ENCODE results near the gene LRRC74A. TPM values are rescaled to one million over a fixed set of nuclear protein-coding genes. Genes with fewer than 3 reads are reported as not detected.

The LRRC74A gene
- total and polyA plus RNA-seq, 10 of the 15 experiments (the other 5 are each of a cell fraction or from before 2014, with no cell fraction given) = not detected

DNA sequence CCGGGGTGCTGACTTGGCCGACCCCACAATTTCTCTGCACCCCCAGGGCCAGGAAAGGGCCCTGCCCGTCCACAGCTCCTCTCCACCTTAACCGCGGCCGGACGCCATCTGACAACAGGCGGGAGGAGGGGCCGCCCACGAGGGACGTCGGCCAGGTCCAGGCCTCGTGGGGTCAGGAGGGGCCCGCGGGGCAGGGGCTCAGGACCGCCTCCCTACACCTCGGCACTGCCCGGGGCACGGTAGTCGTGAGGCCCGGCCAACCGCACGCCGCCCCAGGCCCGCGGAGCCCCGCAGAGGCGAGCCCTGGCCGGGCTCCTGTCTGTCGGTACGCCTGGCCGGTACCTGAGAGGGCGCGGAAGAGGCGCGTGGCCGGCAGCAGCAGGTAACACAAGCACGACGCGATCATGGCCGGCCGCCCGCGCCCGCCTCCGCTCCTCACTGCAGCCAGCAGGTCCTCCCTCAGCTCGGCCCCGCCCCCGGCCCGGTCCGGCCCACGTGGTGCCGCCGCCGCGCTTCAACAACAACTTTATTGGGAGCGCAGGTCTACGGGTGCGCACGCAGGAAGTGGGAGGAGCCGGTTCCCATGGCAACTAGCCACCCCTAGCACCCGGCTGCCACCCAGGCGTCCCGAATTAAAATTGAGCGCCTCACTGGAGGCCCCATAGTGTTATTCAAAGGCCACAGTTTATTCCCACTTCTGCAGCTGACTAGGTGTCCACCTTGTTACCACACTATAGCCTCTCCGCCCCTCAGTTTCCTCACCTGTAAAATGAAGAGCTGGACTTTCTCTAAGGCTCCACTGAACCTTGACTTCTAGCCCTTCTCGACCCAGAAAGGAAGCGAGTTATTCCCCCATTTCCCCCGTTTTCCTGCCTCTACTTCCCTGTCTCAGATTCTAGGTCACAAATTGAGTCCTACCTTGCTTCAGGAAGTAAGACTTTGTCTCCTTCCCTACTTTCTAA is 13.5 kb upstream of the LRRC74A start, which contains the start of gene ANGEL1 (continued):
- no peak for TF ChIP-seq YBX1 (IDR thresholded peaks at IDR 0.05)
- TF ChIP-seq, protein P1, sequence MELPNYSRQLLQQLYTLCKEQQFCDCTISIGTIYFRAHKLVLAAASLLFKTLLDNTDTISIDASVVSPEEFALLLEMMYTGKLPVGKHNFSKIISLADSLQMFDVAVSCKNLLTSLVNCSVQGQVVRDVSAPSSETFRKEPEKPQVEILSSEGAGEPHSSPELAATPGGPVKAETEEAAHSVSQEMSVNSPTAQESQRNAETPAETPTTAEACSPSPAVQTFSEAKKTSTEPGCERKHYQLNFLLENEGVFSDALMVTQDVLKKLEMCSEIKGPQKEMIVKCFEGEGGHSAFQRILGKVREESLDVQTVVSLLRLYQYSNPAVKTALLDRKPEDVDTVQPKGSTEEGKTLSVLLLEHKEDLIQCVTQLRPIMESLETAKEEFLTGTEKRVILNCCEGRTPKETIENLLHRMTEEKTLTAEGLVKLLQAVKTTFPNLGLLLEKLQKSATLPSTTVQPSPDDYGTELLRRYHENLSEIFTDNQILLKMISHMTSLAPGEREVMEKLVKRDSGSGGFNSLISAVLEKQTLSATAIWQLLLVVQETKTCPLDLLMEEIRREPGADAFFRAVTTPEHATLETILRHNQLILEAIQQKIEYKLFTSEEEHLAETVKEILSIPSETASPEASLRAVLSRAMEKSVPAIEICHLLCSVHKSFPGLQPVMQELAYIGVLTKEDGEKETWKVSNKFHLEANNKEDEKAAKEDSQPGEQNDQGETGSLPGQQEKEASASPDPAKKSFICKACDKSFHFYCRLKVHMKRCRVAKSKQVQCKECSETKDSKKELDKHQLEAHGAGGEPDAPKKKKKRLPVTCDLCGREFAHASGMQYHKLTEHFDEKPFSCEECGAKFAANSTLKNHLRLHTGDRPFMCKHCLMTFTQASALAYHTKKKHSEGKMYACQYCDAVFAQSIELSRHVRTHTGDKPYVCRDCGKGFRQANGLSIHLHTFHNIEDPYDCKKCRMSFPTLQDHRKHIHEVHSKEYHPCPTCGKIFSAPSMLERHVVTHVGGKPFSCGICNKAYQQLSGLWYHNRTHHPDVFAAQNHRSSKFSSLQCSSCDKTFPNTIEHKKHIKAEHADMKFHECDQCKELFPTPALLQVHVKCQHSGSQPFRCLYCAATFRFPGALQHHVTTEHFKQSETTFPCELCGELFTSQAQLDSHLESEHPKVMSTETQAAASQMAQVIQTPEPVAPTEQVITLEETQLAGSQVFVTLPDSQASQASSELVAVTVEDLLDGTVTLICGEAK (IDR thresholded peaks at IDR 0.05; ENCODE audit: borderline replicate concordance) = peak; percentile 100
- no peak for TF ChIP-seq PAX8 (IDR thresholded peaks at IDR 0.05)
- no peak for TF ChIP-seq SMC3 (IDR thresholded peaks at IDR 0.05; ENCODE audit: borderline replicate concordance, low read length)
- no peak for TF ChIP-seq CBX3 (IDR thresholded peaks at IDR 0.05; ENCODE audit: borderline replicate concordance, low read depth)
- TF ChIP-seq NFXL1 (IDR thresholded peaks at IDR 0.05; ENCODE audit: borderline replicate concordance) = no peak
- TF ChIP-seq MEF2A (IDR thresholded peaks at IDR 0.05; ENCODE audit: insufficient read depth, low read depth, low read length) = 0 out of 2 replicates have a peak, but pooled peaks have one; percentile 54
- TF ChIP-seq, protein P2, sequence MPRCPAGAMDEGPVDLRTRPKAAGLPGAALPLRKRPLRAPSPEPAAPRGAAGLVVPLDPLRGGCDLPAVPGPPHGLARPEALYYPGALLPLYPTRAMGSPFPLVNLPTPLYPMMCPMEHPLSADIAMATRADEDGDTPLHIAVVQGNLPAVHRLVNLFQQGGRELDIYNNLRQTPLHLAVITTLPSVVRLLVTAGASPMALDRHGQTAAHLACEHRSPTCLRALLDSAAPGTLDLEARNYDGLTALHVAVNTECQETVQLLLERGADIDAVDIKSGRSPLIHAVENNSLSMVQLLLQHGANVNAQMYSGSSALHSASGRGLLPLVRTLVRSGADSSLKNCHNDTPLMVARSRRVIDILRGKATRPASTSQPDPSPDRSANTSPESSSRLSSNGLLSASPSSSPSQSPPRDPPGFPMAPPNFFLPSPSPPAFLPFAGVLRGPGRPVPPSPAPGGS (IDR thresholded peaks at IDR 0.05; ENCODE audit: borderline replicate concordance, insufficient read depth, low read depth, low read length, poor library complexity, severe bottlenecking) = no peak
- TF ChIP-seq, protein P3, sequence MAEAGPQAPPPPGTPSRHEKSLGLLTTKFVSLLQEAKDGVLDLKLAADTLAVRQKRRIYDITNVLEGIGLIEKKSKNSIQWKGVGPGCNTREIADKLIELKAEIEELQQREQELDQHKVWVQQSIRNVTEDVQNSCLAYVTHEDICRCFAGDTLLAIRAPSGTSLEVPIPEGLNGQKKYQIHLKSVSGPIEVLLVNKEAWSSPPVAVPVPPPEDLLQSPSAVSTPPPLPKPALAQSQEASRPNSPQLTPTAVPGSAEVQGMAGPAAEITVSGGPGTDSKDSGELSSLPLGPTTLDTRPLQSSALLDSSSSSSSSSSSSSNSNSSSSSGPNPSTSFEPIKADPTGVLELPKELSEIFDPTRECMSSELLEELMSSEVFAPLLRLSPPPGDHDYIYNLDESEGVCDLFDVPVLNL (IDR thresholded peaks at IDR 0.05; ENCODE audit: low read depth, low read length) = no peak
- TF ChIP-seq SREBF1 (IDR thresholded peaks at IDR 0.05; ENCODE audit: low read length) = no peak
- no peak for TF ChIP-seq FOXK2 (IDR thresholded peaks at IDR 0.05)
- peak; percentile 51; the same call in 1 of the 2 replicates for TF ChIP-seq ZNF207 (IDR thresholded peaks at IDR 0.05; ENCODE audit: borderline replicate concordance)
- TF ChIP-seq, protein P4, sequence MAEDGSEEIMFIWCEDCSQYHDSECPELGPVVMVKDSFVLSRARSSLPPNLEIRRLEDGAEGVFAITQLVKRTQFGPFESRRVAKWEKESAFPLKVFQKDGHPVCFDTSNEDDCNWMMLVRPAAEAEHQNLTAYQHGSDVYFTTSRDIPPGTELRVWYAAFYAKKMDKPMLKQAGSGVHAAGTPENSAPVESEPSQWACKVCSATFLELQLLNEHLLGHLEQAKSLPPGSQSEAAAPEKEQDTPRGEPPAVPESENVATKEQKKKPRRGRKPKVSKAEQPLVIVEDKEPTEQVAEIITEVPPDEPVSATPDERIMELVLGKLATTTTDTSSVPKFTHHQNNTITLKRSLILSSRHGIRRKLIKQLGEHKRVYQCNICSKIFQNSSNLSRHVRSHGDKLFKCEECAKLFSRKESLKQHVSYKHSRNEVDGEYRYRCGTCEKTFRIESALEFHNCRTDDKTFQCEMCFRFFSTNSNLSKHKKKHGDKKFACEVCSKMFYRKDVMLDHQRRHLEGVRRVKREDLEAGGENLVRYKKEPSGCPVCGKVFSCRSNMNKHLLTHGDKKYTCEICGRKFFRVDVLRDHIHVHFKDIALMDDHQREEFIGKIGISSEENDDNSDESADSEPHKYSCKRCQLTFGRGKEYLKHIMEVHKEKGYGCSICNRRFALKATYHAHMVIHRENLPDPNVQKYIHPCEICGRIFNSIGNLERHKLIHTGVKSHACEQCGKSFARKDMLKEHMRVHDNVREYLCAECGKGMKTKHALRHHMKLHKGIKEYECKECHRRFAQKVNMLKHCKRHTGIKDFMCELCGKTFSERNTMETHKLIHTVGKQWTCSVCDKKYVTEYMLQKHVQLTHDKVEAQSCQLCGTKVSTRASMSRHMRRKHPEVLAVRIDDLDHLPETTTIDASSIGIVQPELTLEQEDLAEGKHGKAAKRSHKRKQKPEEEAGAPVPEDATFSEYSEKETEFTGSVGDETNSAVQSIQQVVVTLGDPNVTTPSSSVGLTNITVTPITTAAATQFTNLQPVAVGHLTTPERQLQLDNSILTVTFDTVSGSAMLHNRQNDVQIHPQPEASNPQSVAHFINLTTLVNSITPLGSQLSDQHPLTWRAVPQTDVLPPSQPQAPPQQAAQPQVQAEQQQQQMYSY (CRISPR knock-in tag; IDR thresholded peaks at IDR 0.05) = no peak
- 0 out of 2 replicates have a peak, but pooled peaks have one; percentile 53 for TF ChIP-seq POLR2AphosphoS2 (IDR thresholded peaks at IDR 0.05; ENCODE audit: low read depth, low read length)
- TF ChIP-seq GATAD2B (conservative IDR thresholded peaks at IDR 0.05; ENCODE audit: low read depth) = peak; percentile 86
- peak; percentile 50 for TF ChIP-seq SIX5 (IDR thresholded peaks at IDR 0.05; ENCODE audit: low read depth, low read length, severe bottlenecking)
- 0 out of 2 replicates have a peak, but pooled peaks have one; percentile 58 for TF ChIP-seq GABPA (IDR thresholded peaks at IDR 0.05; ENCODE audit: low read depth)
- TF ChIP-seq RB1 (IDR thresholded peaks at IDR 0.05; ENCODE audit: borderline replicate concordance) = no peak; the same call in 1 of the 2 replicates
